ENCODE measurements around the gene PCARE.

DNA sequence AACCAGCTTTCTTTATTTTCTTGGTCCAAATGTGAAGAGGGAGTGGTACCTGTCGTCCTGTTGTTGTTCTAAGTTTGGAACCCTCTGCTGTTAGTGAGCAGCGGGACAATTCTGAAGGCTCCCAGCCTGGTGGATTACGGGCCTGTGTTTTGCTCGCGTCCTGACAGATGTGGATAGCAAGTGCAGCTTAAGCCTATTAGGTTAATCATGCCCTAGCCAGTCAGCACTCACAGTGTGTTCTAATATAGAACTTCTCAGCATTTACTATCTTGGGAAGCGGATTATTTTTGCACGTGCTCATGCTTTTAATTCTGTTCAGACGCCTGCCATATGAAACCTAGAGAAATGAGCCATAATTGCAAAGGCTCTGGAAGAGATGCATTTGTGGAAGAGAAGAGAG is at the start of gene PCARE:
- TF ChIP-seq, protein P1, sequence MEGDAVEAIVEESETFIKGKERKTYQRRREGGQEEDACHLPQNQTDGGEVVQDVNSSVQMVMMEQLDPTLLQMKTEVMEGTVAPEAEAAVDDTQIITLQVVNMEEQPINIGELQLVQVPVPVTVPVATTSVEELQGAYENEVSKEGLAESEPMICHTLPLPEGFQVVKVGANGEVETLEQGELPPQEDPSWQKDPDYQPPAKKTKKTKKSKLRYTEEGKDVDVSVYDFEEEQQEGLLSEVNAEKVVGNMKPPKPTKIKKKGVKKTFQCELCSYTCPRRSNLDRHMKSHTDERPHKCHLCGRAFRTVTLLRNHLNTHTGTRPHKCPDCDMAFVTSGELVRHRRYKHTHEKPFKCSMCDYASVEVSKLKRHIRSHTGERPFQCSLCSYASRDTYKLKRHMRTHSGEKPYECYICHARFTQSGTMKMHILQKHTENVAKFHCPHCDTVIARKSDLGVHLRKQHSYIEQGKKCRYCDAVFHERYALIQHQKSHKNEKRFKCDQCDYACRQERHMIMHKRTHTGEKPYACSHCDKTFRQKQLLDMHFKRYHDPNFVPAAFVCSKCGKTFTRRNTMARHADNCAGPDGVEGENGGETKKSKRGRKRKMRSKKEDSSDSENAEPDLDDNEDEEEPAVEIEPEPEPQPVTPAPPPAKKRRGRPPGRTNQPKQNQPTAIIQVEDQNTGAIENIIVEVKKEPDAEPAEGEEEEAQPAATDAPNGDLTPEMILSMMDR (IDR thresholded peaks at IDR 0.05; ENCODE audit: low read length), result no peak
- no peak for TF ChIP-seq EZH2 (IDR thresholded peaks at IDR 0.05; ENCODE audit: borderline replicate concordance, low read length)
